GM23338 (cell line): Measurements from ENCODE around the gene STEAP1B. TPM values are rescaled to one million over a fixed set of nuclear protein-coding genes. Genes with fewer than 3 reads are reported as not detected.

ENCODE experiments used
- ATAC-seq: fragments of 200-7000 bp; cut with Tn5 transposase; 3 replicates; pipeline ENCODE4 v1.9.1; 2020
- DNase-seq: peaks from one replicate; pipeline ENCODE4 v3.0.0-alpha.2; 2015; ENCODE audit warnings: low spot score
- H2AFZ ChIP-seq: fragments of 200-600 bp; sonication (generic); 2 replicates; pipeline ENCODE4 v1.8.0; 2016; ENCODE audit warnings: antibody characterized with exemption, mild to moderate bottlenecking, moderate library complexity
- H3F3A ChIP-seq: fragments of 200-600 bp; sonication (generic); replicated peaks from 2 replicates; pipeline ENCODE4 v1.8.0; 2017; ENCODE audit warnings: antibody characterized with exemption, mixed run types, low read depth
- H3K27ac ChIP-seq: fragments of 200-600 bp; sonication (generic); 2 replicates; pipeline ENCODE4 v1.6.1; 2016; ENCODE audit warnings: low read depth
- H3K27me3 ChIP-seq: fragments of 200-600 bp; sonication (generic); 2 replicates; pipeline ENCODE4 v1.8.0; 2016; ENCODE audit warnings: mild to moderate bottlenecking, mixed run types, moderate library complexity; ENCODE audit not compliant: insufficient read depth
- H3K36me3 ChIP-seq: fragments of 200-600 bp; sonication (generic); 2 replicates; pipeline ENCODE4 v1.8.0; 2016; ENCODE audit warnings: mild to moderate bottlenecking; ENCODE audit not compliant: insufficient read depth
- H3K4me1 ChIP-seq: fragments of 200-600 bp; sonication (generic); 2 replicates; pipeline ENCODE4 v1.8.0; 2016; ENCODE audit warnings: mild to moderate bottlenecking, moderate library complexity; ENCODE audit not compliant: insufficient read depth
- H3K4me2 ChIP-seq: fragments of 200-600 bp; sonication (generic); 2 replicates; pipeline ENCODE4 v1.7.1; 2017; ENCODE audit warnings: mixed run types
- H3K4me3 ChIP-seq: fragments of 200-600 bp; sonication (generic); 2 replicates; pipeline ENCODE4 v1.6.1; 2016; ENCODE audit warnings: mixed run types
- H3K79me2 ChIP-seq: fragments of 200-600 bp; sonication (generic); replicated peaks from 2 replicates; pipeline ENCODE4 v1.8.0; 2017; ENCODE audit warnings: mild to moderate bottlenecking; ENCODE audit not compliant: insufficient read depth
- H3K9me2 ChIP-seq: fragments of 200-600 bp; sonication (generic); 2 replicates; pipeline ENCODE4 v1.8.0; 2017; ENCODE audit not compliant: insufficient read depth
- H4K20me1 ChIP-seq: fragments of 200-600 bp; sonication (generic); replicated peaks from 2 replicates; pipeline ENCODE4 v1.8.0; 2017; ENCODE audit warnings: mild to moderate bottlenecking; ENCODE audit not compliant: insufficient read depth
- H3K27ac Mint-ChIP-seq: 2 replicates; pipeline ENCODE4 v1.8.0; 2020; ENCODE audit warnings: inconsistent platforms, mild to moderate bottlenecking, moderate library complexity, mixed read lengths
- H3K27me3 Mint-ChIP-seq: 3 replicates; pipeline ENCODE4 v1.8.0; 2022; ENCODE audit warnings: low read depth, mild to moderate bottlenecking, moderate library complexity, mixed read lengths, inconsistent platforms; ENCODE audit not compliant: insufficient read depth, poor library complexity
- H3K36me3 Mint-ChIP-seq: 3 replicates; pipeline ENCODE4 v1.8.0; 2021; ENCODE audit warnings: low read depth, mild to moderate bottlenecking, inconsistent platforms, moderate library complexity, mixed read lengths
- H3K4me1 Mint-ChIP-seq: 3 replicates; pipeline ENCODE4 v1.8.0; 2020; ENCODE audit warnings: mild to moderate bottlenecking, inconsistent platforms, mixed read lengths
- H3K4me3 Mint-ChIP-seq: 3 replicates; pipeline ENCODE4 v1.8.0; 2021; ENCODE audit warnings: moderate library complexity, mild to moderate bottlenecking, inconsistent platforms, mixed read lengths
- H3K9me3 Mint-ChIP-seq: 3 replicates; pipeline ENCODE4 v1.8.0; 2020; ENCODE audit warnings: moderate library complexity, mild to moderate bottlenecking, inconsistent platforms, mixed read lengths
- EZH2phosphoT487 ChIP-seq: fragments of 200-600 bp; sonication (generic); IDR thresholded peaks from one replicate; pipeline ENCODE4 v1.8.1; 2018; ENCODE audit warnings: antibody characterized with exemption; ENCODE audit not compliant: unreplicated experiment
- ZNF114 ChIP-seq: fragments of 250-450 bp; sonication (Bioruptor Pico); IDR thresholded peaks from 2 replicates; pipeline ENCODE4 v1.5.0; 2020; ENCODE audit warnings: mild to moderate bottlenecking, moderate library complexity
- ZNF331 ChIP-seq: fragments of 250-450 bp; sonication (Bioruptor Pico); IDR thresholded peaks from 2 replicates; pipeline ENCODE4 v1.5.0; 2020; ENCODE audit warnings: low read depth, mild to moderate bottlenecking, moderate library complexity
- polyA plus RNA-seq: library from polyadenylated mRNA; unstranded; fragments of >200 nt; fragmentation: Nextera tagmentation; extraction: Ambion mirVana; gene quantifications from 2 replicates; pipeline ENCODE4 v1.2.1, GENCODE V29; 2016
- total RNA-seq: library from RNA; depleted of rRNA; stranded (reverse); fragments of >200 nt; shearing (Covaris generic); gene quantifications from 2 replicates; pipeline ENCODE4 v1.2.3, GENCODE V29; 2014
- TF ChIP-seq, protein P1 (sequence below): IDR thresholded peaks from one replicate; pipeline ENCODE4 v1.6.1; 2018; ENCODE audit warnings: antibody characterized with exemption; ENCODE audit not compliant: unreplicated experiment
- TF ChIP-seq, protein P2 (sequence below): fragments of 250-450 bp; sonication (Bioruptor Pico); IDR thresholded peaks from 2 replicates; pipeline ENCODE4 v1.5.0; 2020; ENCODE audit warnings: mild to moderate bottlenecking, moderate library complexity
- TF ChIP-seq, protein P3 (sequence below), 2 experiments: fragments of 200-600 bp in 1 of 2; sonication (generic) in 1 of 2; conservative IDR thresholded peaks; 2 replicates each; pipeline versions ENCODE4 v1.5.1 to v1.6.1; 2016 to 2017; ENCODE audit warnings: antibody characterized with exemption in 2 of 2, low read depth in 2 of 2, mild to moderate bottlenecking in 2 of 2, moderate library complexity in 1 of 2

STEAP1B gene
- total and polyA plus RNA-seq, 2 experiments from 2014 or later: 4.9 to 16.5 TPM

DNA sequence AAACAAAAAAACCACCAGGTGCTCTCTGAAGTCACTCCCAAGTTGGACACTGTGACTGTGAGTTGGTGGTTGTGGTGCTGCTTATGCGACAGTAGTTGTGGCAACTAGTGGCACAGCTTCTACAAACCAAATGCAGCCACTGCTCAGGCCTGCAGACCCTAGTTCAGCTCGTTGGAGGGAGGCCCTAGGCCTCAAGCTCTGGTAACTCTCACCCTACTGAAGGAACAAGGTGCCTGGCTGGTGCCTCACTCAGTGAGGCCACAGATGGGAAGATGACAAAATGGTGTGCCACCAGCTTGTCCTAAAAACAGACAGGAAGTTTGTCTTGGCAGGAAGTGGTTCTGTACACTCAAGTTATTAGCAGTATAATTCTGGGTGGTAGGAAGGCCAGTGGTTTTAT lies 97.7 kb downstream of the STEAP1B start (continued):
- TF ChIP-seq, protein P1, sequence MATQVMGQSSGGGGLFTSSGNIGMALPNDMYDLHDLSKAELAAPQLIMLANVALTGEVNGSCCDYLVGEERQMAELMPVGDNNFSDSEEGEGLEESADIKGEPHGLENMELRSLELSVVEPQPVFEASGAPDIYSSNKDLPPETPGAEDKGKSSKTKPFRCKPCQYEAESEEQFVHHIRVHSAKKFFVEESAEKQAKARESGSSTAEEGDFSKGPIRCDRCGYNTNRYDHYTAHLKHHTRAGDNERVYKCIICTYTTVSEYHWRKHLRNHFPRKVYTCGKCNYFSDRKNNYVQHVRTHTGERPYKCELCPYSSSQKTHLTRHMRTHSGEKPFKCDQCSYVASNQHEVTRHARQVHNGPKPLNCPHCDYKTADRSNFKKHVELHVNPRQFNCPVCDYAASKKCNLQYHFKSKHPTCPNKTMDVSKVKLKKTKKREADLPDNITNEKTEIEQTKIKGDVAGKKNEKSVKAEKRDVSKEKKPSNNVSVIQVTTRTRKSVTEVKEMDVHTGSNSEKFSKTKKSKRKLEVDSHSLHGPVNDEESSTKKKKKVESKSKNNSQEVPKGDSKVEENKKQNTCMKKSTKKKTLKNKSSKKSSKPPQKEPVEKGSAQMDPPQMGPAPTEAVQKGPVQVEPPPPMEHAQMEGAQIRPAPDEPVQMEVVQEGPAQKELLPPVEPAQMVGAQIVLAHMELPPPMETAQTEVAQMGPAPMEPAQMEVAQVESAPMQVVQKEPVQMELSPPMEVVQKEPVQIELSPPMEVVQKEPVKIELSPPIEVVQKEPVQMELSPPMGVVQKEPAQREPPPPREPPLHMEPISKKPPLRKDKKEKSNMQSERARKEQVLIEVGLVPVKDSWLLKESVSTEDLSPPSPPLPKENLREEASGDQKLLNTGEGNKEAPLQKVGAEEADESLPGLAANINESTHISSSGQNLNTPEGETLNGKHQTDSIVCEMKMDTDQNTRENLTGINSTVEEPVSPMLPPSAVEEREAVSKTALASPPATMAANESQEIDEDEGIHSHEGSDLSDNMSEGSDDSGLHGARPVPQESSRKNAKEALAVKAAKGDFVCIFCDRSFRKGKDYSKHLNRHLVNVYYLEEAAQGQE: no peak
- TF ChIP-seq, protein P2, sequence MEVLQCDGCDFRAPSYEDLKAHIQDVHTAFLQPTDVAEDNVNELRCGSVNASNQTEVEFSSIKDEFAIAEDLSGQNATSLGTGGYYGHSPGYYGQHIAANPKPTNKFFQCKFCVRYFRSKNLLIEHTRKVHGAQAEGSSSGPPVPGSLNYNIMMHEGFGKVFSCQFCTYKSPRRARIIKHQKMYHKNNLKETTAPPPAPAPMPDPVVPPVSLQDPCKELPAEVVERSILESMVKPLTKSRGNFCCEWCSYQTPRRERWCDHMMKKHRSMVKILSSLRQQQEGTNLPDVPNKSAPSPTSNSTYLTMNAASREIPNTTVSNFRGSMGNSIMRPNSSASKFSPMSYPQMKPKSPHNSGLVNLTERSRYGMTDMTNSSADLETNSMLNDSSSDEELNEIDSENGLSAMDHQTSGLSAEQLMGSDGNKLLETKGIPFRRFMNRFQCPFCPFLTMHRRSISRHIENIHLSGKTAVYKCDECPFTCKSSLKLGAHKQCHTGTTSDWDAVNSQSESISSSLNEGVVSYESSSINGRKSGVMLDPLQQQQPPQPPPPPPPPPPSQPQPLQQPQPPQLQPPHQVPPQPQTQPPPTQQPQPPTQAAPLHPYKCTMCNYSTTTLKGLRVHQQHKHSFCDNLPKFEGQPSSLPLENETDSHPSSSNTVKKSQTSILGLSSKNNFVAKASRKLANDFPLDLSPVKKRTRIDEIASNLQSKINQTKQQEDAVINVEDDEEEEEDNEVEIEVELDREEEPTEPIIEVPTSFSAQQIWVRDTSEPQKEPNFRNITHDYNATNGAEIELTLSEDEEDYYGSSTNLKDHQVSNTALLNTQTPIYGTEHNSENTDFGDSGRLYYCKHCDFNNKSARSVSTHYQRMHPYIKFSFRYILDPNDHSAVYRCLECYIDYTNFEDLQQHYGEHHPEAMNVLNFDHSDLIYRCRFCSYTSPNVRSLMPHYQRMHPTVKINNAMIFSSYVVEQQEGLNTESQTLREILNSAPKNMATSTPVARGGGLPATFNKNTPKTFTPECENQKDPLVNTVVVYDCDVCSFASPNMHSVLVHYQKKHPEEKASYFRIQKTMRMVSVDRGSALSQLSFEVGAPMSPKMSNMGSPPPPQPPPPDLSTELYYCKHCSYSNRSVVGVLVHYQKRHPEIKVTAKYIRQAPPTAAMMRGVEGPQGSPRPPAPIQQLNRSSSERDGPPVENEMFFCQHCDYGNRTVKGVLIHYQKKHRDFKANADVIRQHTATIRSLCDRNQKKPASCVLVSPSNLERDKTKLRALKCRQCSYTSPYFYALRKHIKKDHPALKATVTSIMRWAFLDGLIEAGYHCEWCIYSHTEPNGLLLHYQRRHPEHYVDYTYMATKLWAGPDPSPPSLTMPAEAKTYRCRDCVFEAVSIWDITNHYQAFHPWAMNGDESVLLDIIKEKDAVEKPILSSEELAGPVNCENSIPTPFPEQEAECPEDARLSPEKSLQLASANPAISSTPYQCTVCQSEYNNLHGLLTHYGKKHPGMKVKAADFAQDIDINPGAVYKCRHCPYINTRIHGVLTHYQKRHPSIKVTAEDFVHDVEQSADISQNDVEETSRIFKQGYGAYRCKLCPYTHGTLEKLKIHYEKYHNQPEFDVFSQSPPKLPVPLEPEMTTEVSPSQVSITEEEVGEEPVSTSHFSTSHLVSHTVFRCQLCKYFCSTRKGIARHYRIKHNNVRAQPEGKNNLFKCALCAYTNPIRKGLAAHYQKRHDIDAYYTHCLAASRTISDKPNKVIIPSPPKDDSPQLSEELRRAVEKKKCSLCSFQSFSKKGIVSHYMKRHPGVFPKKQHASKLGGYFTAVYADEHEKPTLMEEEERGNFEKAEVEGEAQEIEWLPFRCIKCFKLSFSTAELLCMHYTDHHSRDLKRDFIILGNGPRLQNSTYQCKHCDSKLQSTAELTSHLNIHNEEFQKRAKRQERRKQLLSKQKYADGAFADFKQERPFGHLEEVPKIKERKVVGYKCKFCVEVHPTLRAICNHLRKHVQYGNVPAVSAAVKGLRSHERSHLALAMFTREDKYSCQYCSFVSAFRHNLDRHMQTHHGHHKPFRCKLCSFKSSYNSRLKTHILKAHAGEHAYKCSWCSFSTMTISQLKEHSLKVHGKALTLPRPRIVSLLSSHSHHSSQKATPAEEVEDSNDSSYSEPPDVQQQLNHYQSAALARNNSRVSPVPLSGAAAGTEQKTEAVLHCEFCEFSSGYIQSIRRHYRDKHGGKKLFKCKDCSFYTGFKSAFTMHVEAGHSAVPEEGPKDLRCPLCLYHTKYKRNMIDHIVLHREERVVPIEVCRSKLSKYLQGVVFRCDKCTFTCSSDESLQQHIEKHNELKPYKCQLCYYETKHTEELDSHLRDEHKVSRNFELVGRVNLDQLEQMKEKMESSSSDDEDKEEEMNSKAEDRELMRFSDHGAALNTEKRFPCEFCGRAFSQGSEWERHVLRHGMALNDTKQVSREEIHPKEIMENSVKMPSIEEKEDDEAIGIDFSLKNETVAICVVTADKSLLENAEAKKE (CRISPR knock-in tag): no peak

DNA sequence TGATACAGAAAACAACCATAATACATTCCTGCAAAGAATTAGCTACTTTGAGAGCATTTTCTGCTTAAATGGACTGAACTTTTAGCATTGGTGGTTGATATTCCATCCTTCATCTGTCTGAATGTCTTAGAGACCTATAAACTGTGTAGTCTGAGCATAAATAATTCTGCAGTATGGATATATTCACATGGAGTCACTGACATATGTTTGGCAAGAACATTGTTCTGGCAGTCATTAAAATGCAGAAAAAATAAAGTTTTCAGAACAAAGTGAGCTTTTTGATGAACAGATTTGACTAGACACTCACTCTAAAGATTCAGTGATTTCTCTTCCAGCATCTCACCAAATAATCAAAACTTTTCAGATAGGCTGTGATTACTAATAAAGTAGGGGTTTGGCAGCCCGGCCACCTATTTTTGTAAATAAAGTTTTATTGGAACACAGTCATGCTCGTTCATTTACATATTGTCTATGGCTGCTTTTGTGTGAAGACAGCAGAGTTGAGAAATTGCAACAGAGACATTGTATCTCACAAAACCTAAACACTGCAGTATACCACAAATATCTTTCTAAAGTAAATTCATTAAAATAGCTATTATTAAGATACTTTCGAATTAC lies 98.9 kb downstream of the STEAP1B start:
- ATAC-seq: no peak
- H3K4me1 ChIP-seq: 0 out of 2 replicates have a peak, but pooled peaks cover 3% of the 10 kb centered on the region
- H3K36me3 Mint-ChIP-seq: no peaks in the 10 kb centered on the region
- no peaks in the 10 kb centered on the region for H4K20me1 ChIP-seq
- no peaks in the 10 kb centered on the region for H3K9me3 Mint-ChIP-seq
- no peaks in the 10 kb centered on the region for H3F3A ChIP-seq
- 0 out of 2 replicates have a peak, but pooled peaks cover 3% of the 10 kb centered on the region for H3K9me2 ChIP-seq
- no peaks in the 10 kb centered on the region for H3K79me2 ChIP-seq
- H3K36me3 ChIP-seq: no peaks in the 10 kb centered on the region
- H3K4me3 Mint-ChIP-seq: no peak overlapping the region
- H3K27me3 ChIP-seq: no peaks in the 10 kb centered on the region
- H3K4me1 Mint-ChIP-seq: peaks cover 9% of the 10 kb centered on the region; the same call in 2 of the 3 replicates
- no peak overlapping the region for H3K27ac Mint-ChIP-seq
- H3K27me3 Mint-ChIP-seq: peaks cover 4% of the 10 kb centered on the region
- no peak for DNase-seq
- H3K4me2 ChIP-seq: no peak overlapping the region
- no peak overlapping the region for H3K27ac ChIP-seq
- no peak overlapping the region for H2AFZ ChIP-seq
- no peak overlapping the region for H3K4me3 ChIP-seq
- TF ChIP-seq ZNF331 (CRISPR knock-in tag) (no peak), ZNF114 (CRISPR knock-in tag) (no peak), EZH2phosphoT487 (no peak)
- TF ChIP-seq, protein P3, sequence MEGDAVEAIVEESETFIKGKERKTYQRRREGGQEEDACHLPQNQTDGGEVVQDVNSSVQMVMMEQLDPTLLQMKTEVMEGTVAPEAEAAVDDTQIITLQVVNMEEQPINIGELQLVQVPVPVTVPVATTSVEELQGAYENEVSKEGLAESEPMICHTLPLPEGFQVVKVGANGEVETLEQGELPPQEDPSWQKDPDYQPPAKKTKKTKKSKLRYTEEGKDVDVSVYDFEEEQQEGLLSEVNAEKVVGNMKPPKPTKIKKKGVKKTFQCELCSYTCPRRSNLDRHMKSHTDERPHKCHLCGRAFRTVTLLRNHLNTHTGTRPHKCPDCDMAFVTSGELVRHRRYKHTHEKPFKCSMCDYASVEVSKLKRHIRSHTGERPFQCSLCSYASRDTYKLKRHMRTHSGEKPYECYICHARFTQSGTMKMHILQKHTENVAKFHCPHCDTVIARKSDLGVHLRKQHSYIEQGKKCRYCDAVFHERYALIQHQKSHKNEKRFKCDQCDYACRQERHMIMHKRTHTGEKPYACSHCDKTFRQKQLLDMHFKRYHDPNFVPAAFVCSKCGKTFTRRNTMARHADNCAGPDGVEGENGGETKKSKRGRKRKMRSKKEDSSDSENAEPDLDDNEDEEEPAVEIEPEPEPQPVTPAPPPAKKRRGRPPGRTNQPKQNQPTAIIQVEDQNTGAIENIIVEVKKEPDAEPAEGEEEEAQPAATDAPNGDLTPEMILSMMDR (conservative IDR thresholded peaks at IDR 0.05; ENCODE audit: low read depth in 2 of 2): no peak
